Stimulated activated effector memory CD8-positive, alpha-beta T cell treated with anti-CD3 and anti-CD28 coated beads, Interleukin-12 subunit alpha, Interleukin-12 subunit beta, amount 100 ng/mL, for 72 hours (primary cell): ENCODE data around the gene SPHKAP.

Experiments used
- ATAC-seq: fragments of 150-1000 bp; cut with Tn5 transposase; 2 replicates; pipeline ENCODE4 v1.10.0; 2021
- DNase-seq, 2 donors: peaks; one replicate each; pipeline ENCODE4 v3.0.0; 2021 to 2022; ENCODE audit warnings: low spot score in 2 of 2
- H3K27ac Mint-ChIP-seq: one replicate; pipeline ENCODE4 v1.8.0; 2022; ENCODE audit warnings: mild to moderate bottlenecking, mixed read lengths
- H3K36me3 Mint-ChIP-seq: one replicate; pipeline ENCODE4 v1.8.0; 2022; ENCODE audit warnings: mild to moderate bottlenecking, mixed read lengths
- H3K4me1 Mint-ChIP-seq: one replicate; pipeline ENCODE4 v1.8.0; 2022; ENCODE audit warnings: mixed read lengths
- H3K4me3 Mint-ChIP-seq: one replicate; pipeline ENCODE4 v1.8.0; 2022; ENCODE audit warnings: mild to moderate bottlenecking, mixed read lengths
- H3K9me3 Mint-ChIP-seq: one replicate; pipeline ENCODE4 v1.8.0; 2022; ENCODE audit warnings: mixed read lengths

The SPHKAP gene

DNA sequence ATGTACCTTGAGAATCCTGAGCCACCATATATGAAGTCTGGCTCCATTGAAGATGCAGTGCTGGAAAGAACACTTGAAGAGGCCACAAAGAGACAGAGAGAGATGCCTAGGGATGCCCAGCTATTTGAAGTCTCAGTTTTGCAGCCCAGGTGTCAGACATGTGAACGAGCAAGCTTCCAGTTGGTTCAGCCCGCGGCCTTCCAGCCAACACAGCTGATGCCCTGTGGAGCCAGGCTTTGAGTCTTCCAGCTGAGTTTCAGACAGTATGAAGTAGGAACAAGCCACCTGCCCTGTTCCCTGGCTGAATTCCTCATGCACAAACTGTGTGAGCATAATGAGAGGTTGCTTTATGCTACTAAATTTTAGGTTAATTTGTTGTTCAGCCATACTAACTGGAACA lies 108.8 kb downstream of the SPHKAP start:
- Mint-ChIP-seq H3K4me1 (no peaks in the 10 kb centered on the region), H3K36me3 (no peaks in the 10 kb centered on the region), H3K27ac (no peak overlapping the region), H3K4me3 (no peak overlapping the region), H3K9me3 (peaks cover 3% of the 10 kb centered on the region)
- no peak for DNase-seq
- no peak for ATAC-seq

DNA sequence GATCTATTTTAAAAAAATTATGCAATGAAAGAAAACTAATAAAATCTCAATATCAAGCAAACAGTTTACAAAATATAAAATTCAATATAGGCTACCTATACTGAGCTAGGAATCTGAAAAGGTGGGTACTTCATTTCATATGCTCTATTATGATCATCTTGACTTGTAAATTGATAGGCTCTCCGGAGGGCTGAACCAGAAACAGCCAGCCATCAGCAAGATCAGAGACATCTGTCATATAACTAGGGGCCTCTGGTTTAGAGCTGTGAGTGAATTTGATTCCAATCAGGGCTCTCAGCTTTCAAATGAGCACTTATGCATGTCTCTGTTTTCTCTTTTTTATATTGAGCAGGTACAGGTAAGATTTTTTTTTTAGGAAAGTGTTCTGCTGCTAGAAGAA lies 114.2 kb downstream of the SPHKAP start:
- H3K36me3 Mint-ChIP-seq, result no peaks in the 10 kb centered on the region
- ATAC-seq (no peak), DNase-seq (no peak)
- H3K4me1 Mint-ChIP-seq, result no peaks in the 10 kb centered on the region
- peaks cover 2% of the 10 kb centered on the region for H3K9me3 Mint-ChIP-seq
- no peak overlapping the region for H3K4me3 Mint-ChIP-seq
- H3K27ac Mint-ChIP-seq, result no peak overlapping the region

GRCh38 chr2:228066126-228066798 lies 115.2 kb downstream of the SPHKAP start:
- Mint-ChIP-seq H3K4me3 (no peak overlapping the region), H3K36me3 (no peaks in the 10 kb centered on the region), H3K9me3 (peaks cover 3% of the 10 kb centered on the region), H3K27ac (no peak overlapping the region), H3K4me1 (no peaks in the 10 kb centered on the region)
- DNase-seq (no peak), ATAC-seq (no peak)

DNA sequence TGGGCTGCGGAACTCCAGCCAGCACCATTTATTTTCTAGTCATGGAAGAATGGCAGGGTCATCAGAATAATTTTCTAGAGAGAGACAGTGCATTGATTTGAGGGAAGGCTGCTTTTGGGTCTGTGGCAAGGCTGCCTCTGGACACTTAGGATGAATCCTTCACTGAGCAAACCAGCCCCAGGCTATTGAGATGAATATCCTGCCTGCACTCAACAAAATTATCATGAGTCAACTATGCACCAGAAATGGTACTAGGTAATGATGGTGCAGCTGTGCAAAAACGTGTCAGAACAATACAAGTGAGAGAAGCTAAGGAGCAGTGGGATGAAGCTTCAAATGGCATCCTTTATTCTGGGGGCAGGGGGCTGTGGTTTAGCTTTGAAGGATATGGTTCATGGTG lies 115.8 kb downstream of the SPHKAP start:
- no peak overlapping the region for H3K4me3 Mint-ChIP-seq
- DNase-seq (no peak), ATAC-seq (no peak)
- no peak overlapping the region for H3K27ac Mint-ChIP-seq
- H3K9me3 Mint-ChIP-seq, result peaks cover 6% of the 10 kb centered on the region
- no peaks in the 10 kb centered on the region for H3K36me3 Mint-ChIP-seq
- H3K4me1 Mint-ChIP-seq, result no peaks in the 10 kb centered on the region

DNA sequence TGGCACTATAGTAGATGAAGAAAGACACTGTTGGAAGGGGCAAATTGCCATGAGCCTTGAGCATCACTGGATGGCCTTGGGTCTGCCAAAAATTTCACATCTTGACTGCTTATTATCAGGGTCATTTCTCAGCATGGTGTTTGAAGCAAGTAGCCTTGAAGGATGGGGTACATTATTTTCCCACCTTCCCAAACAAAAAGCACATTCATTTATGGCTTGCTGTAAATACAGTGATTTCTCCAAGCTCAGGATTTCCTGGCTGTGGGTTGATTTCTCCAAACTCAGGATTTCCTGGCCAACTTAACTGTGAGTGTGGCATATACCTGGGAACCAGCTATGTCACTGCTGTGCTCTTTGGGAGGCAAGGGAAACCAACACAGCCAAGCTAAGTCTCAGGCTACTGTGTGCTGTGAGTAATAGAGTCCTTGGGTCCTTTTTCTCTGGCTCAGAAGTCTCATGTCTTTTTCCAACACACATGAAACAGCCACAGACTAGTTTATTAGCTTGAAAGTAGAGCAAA lies 116.6 kb downstream of the SPHKAP start:
- no peak overlapping the region for H3K27ac Mint-ChIP-seq
- no peak for ATAC-seq
- peaks cover 6% of the 10 kb centered on the region for H3K9me3 Mint-ChIP-seq
- no peaks in the 10 kb centered on the region for H3K4me1 Mint-ChIP-seq
- no peaks in the 10 kb centered on the region for H3K36me3 Mint-ChIP-seq
- no peak overlapping the region for H3K4me3 Mint-ChIP-seq
- no peak for DNase-seq

DNA sequence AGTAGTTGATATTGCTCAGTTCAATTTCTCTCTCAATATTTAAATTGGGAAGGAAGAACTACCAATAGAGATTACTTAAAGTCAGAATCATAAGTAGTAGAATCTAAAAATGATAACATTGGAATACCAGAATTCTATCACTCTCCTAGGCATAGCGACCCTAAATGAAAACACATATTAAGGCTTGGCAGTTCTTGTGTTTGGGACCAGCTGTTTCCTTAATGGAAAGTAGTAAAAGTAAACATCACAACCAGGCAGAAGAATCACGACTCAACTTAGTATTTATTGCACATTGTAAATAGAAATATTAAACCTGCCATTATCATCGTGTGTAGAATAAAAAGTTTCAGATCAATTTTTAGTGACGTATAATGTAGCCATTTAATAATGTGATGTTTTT lies 117.5 kb downstream of the SPHKAP start:
- Mint-ChIP-seq H3K4me1 (no peaks in the 10 kb centered on the region), H3K4me3 (no peak overlapping the region), H3K36me3 (no peaks in the 10 kb centered on the region), H3K9me3 (peaks cover 6% of the 10 kb centered on the region), H3K27ac (no peak overlapping the region)
- ATAC-seq, result no peak
- DNase-seq, result no peak

GRCh38 chr2:228063558-228063957 lies 117.9 kb downstream of the SPHKAP start:
- DNase-seq (no peak), ATAC-seq (no peak)
- no peak overlapping the region for H3K4me3 Mint-ChIP-seq
- no peak overlapping the region for H3K27ac Mint-ChIP-seq
- H3K4me1 Mint-ChIP-seq, result no peaks in the 10 kb centered on the region
- no peaks in the 10 kb centered on the region for H3K36me3 Mint-ChIP-seq
- H3K9me3 Mint-ChIP-seq, result peaks cover 6% of the 10 kb centered on the region

DNA sequence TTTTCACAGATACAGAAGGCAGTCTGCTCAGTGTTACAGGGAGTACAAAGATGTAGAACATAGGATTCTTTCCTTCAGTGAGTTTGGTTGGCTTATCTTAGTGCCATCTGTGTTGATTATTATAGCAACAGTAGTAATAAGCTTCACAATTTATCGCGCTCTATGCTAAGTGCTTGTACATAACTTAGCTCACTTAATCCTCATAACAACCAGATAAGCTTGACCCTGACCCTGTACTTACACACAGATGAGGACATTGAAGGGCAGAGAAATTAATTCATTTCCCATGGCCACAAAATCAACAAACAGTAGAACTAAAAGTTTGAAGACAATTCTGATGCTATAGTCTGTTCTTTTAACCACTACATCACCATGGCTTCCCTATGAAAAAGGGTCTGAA lies 121.8 kb downstream of the SPHKAP start:
- no peak for ATAC-seq
- Mint-ChIP-seq H3K9me3 (peaks cover 8% of the 10 kb centered on the region), H3K36me3 (no peaks in the 10 kb centered on the region), H3K27ac (no peak overlapping the region), H3K4me3 (no peak overlapping the region), H3K4me1 (no peaks in the 10 kb centered on the region)
- DNase-seq, result no peak

GRCh38 chr2:228056293-228057097 lies 125.0 kb downstream of the SPHKAP start:
- H3K36me3 Mint-ChIP-seq, result no peaks in the 10 kb centered on the region
- no peaks in the 10 kb centered on the region for H3K4me1 Mint-ChIP-seq
- no peak for DNase-seq
- H3K9me3 Mint-ChIP-seq, result peaks cover 8% of the 10 kb centered on the region
- ATAC-seq, result no peak
- H3K4me3 Mint-ChIP-seq, result no peak overlapping the region
- H3K27ac Mint-ChIP-seq, result no peak overlapping the region

GRCh38 chr2:228048838-228049490 lies 132.5 kb downstream of the SPHKAP start:
- DNase-seq (no peak), ATAC-seq (peak; percentile 39)

GRCh38 chr2:228040995-228041394 lies 140.5 kb downstream of the SPHKAP start:
- Mint-ChIP-seq H3K27ac (no peak overlapping the region), H3K9me3 (peaks cover 10% of the 10 kb centered on the region), H3K36me3 (no peaks in the 10 kb centered on the region), H3K4me1 (no peaks in the 10 kb centered on the region), H3K4me3 (no peak overlapping the region)
- DNase-seq (no peak), ATAC-seq (no peak)

More at GRCh38 chr2:228048838-228049490, 132.5 kb downstream of the SPHKAP start:
- Mint-ChIP-seq H3K9me3 (peaks cover 4% of the 10 kb centered on the region), H3K36me3 (no peaks in the 10 kb centered on the region), H3K4me1 (no peaks in the 10 kb centered on the region), H3K4me3 (no peak overlapping the region), H3K27ac (no peak overlapping the region)

GRCh38 chr2:228039752-228040534 lies 141.5 kb downstream of the SPHKAP start:
- H3K36me3 Mint-ChIP-seq, result no peaks in the 10 kb centered on the region
- no peak overlapping the region for H3K4me3 Mint-ChIP-seq
- no peak overlapping the region for H3K27ac Mint-ChIP-seq
- H3K4me1 Mint-ChIP-seq, result no peaks in the 10 kb centered on the region
- ATAC-seq, result no peak
- no peak for DNase-seq
- H3K9me3 Mint-ChIP-seq, result peaks cover 7% of the 10 kb centered on the region

GRCh38 chr2:228038967-228039366 lies 142.5 kb downstream of the SPHKAP start:
- ATAC-seq (no peak), DNase-seq (no peak)
- no peaks in the 10 kb centered on the region for H3K4me1 Mint-ChIP-seq
- no peaks in the 10 kb centered on the region for H3K36me3 Mint-ChIP-seq
- no peak overlapping the region for H3K27ac Mint-ChIP-seq
- peaks cover 7% of the 10 kb centered on the region for H3K9me3 Mint-ChIP-seq
- H3K4me3 Mint-ChIP-seq, result no peak overlapping the region

DNA sequence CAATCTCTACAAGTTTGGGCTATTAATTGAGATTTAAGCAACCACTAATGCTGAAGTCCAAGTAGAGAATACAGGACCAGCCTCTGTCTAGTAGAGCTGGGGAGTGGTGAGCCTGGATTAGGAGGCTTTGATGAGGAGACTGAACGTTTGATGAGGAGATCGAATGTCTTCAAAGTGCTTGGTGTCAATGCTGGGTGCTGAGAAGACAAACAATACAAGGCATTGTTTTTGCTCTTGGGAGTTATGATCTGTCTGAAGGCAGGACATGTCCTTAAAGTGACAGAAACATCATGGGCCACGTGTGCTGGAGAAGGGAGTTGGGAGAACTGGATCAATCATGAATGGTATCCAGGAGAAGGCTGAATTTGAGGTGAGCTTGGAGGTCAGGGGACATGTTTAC lies 143.6 kb downstream of the SPHKAP start:
- H3K4me3 Mint-ChIP-seq, result no peak overlapping the region
- H3K27ac Mint-ChIP-seq, result no peak overlapping the region
- H3K4me1 Mint-ChIP-seq, result no peaks in the 10 kb centered on the region
- peaks cover 12% of the 10 kb centered on the region for H3K9me3 Mint-ChIP-seq
- no peaks in the 10 kb centered on the region for H3K36me3 Mint-ChIP-seq
- ATAC-seq, result no peak
- no peak for DNase-seq

DNA sequence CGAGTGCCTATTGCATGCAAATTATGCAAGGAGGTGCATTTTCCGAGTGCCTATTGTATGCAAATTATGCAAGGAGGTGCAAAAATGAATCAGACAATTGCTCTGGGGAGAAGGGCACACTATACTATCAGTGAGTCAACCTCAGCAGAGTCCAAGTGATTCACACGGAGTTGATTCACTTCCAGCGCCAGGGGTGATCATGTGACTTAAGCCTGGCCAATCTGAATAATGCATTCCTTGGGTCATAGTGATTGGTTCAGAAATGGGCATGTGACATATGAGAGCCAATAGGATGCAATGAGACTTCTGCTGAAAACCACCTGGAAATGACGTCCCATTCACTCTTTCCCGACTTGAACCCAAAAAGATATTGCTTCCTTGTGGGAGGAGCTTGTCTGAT lies 157.9 kb downstream of the SPHKAP start:
- Mint-ChIP-seq H3K9me3 (no peaks in the 10 kb centered on the region), H3K27ac (no peak overlapping the region), H3K4me3 (no peak overlapping the region), H3K4me1 (no peaks in the 10 kb centered on the region), H3K36me3 (no peaks in the 10 kb centered on the region)
- DNase-seq (no peak), ATAC-seq (no peak)
